Stimulated activated CD8-positive, alpha-beta memory T cell treated with anti-CD3 and anti-CD28 coated beads, Interleukin-15, amount 100 ng/mL, for 1 hour (primary cell): ENCODE results near the gene TDG.
"Not testable (repeated sequence)": the region's sequence is repeated elsewhere in the genome, so short reads cannot be mapped to it uniquely, and the experiment has no call there.

ENCODE experiments used
- DNase-seq: peaks from one replicate; pipeline ENCODE4 v3.0.0-alpha.2; 2020; ENCODE audit warnings: low read depth

The TDG gene

DNA sequence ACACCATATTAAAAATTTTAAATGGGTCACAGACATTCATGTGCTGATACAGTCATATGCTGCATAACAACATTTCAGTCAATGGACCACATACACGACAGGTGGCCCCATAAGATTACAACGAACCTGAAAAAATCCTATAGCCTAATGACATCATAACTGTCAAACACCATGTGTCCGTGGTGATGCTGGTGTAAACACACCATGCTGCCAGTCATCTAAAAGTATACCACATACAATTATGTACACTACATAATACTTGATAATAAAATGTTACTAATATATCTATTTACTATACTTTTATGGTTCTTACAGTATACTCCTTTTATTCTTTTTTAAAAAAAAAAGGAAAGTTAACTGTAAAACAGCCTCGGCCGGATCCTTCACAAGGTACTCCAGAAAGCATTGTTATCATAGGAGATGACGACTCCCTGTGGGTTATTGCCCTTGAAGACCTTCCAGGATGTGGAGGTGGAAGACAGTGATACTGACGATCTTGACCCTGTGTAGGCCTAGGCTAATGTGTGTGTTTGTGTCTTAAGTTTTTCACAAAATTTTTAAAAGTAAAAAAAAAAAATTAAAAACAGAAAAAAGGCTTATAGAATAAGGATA is 5.0 kb upstream of the TDG start:
- DNase-seq: no peak

DNA sequence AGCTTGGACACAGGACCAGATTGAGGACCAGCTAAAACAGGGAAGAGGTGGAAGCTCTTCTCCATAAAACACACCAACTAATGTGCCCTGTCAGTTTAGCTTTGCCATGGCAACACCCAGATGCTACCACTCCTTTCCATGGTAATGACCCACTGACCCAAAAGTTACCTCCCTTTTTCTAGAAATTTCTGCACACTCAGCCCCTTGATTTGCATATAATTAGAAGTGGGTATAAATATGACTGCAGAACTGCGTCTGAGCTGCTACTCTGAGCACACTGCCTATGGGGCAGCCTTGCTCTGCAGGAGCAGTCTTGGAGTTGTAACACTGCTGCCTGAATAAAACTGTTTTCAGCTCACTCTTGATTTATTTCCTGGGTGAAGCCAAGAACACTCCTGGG is 3.2 kb upstream of the TDG start:
- no peak for DNase-seq

DNA sequence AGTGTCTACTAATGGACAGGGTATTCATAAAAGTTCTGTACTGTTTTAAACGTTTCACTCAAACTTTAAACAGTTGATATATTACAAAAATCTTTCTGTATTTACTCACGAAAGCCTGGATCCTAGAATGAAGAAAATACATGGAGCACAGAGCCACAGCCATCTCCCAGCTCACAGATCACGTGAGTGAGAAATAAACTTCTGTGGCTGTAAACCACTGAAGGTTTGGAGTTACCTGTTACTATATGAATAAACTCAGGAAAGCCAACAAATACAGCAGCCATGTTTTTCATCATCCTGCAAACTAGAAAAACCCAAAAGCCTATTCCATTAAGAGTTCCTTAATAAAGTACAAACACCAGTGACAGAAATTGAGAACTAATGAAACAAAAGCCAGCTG is 867 bp upstream of the TDG start:
- no peak for DNase-seq

DNA sequence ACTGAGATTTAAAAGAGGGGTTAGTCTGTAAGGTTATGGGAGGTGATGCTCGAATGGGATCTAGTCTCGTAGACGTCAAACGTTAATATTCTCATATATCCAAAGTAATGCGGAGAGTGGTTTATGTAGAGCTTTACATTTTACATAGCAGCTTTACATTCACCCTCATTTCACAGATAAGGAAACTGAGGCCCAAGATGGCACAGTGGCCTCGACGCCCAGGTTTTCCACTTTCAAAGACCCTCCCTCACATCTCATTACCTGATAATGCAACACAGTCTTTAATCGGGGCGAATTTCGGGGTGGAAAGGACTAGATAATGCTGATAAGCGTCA is 450 bp upstream of the TDG start:
- no peak for DNase-seq

DNA sequence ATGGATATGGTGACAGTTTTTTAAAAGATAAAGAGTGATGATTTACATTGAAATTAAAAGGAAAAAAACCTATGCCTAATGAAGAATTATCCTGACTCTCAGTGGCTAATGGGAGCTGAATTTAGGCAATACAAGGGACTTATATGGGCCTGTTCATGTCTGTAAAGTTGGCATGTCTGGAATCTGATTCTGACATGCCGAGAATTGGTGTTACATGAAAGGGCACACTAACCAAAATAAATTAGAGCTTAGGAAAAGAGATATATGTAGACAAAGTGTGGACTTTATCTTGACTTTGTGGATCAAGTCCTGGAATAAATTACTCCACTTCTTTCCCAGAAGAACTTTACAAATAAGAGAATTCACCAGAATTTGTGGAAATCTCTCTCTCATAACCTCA is 1.1 kb downstream of the TDG start:
- no peak for DNase-seq

DNA sequence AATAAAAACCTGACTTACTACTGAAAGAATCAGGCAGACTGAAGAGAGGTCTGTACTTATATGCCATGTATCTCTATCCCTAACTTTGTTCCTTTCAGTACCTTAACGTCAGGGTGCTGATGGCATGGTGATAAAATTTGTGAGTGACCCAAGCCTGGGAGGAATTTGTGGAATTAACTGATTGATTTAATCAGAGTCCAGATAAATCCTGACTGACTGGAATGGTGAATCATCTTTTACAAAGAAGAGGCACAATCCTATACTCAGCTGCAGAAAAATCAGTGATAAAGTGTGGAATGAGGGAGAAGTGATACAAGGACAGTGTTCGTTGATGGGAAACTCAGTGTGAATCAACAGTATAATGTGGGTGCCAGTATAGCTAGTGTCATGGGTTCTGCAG is 3.7 kb downstream of the TDG start:
- no peak for DNase-seq

DNA sequence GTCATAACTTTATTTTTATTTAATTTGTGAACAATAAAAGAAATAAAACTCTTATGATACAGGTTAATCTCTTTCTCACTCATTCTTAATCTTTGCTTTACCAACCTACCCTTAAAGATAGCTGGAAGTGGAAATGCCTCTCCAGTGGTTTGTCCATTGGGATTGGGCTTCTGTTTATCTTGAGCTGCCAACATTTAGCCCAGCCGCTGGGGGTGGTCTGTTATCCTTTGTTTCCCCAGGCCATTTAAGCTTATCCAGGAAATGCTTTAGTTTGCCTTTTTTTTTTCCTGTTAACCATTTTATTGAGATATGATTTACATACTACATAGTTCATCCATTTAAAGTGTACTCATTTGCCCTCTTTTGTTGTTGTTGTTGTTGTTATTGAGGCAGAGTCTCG is 8.2 kb downstream of the TDG start:
- DNase-seq: no peak

DNA sequence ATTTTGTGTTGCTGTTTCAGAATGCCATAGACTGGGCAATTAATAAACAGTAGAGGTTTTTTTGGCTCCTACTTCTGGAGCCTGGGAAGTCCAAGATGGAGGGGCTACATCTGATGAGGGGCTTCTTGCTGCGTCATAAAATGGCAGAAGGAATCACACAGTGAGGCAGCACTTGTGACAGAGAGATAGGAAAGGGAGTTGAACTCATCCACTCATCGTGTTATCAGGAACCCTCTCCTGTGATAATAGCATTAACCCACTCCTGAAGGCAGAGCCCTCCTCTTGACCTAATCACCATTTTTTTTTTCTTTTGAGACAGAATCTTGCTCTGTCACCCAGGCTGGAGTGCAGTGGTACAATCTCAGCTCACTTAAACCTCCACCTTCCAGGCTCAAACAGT is 9.7 kb downstream of the TDG start:
- no peak for DNase-seq

DNA sequence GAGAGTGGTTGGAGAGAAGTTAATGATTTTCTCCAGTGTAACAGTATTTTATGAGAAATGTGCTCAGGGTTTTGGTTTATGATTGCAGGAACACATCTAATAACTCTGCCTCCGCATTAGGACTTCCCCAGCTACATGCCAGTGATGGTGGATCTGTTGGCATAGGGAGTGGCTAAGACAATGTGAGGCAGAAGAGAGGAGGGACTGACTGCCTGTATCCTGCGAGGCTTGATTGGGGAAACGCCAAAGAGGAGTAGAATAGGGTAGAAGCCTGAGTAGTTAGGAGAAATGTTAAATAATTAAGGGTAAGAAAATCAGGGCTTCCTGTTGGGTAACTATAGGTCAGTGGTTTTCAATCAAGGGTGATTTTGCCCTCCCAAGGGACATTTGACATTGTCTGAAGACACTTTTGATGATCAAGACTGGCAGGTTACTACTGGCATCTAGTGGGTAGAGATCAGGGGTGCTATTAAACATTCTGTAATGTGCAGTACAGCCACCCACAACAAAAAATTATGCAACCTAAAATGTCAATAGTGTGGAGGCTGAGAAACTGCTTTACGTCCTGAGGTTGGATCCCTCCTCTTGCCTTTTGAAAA is 12.8 kb downstream of the TDG start:
- DNase-seq: no peak

DNA sequence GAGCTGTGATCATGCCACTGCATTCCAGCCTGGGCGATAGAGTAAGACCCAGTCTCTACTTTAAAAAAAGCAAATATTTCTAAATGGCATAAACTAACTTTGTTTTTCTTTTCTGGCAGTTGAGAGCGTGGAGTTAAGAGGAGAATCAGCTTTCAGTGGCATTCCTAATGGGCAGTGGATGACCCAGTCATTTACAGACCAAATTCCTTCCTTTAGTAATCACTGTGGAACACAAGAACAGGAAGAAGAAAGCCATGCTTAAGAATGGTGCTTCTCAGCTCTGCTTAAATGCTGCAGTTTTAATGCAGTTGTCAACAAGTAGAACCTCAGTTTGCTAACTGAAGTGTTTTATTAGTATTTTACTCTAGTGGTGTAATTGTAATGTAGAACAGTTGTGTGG is 21.2 kb downstream of the TDG start:
- no peak for DNase-seq

DNA sequence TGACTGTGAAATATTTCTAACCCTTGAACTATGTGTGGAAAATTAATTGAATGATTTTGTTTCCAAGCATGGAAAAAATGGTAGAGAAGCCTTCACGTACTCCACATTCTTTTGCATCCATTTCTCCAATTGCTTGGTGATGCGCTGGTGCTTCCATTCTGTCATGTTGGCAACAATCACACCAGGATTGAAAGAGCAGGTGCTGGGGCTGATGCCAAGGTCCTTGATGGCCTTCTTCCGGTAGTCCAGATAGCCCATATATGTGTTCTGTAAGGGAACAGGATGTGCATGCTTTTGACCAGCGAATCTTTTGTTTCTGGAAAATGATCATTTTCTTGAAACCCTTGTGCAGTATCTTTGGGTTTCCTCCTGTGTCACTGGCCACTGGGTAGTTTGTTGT is 28.6 kb downstream of the TDG start:
- no peak for DNase-seq

DNA sequence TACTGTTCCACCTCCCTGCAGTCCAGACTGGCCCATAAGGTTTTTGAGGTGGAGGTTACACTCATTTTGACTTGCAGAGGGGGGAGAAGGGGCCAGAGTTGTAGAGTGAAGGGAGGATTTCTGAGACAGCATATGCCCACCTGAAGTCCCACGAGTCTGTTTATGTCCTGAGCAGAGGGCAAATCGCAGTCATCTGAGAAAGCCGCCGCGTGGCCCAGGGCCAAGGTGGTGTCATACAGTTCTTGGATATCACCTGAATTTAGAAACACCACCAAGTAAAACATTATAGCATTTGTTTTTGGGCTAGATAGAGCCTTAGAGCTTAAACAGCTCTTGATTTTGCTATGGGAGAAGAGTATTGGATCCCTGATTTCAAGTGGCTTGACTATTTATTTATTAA is 30.9 kb downstream of the TDG start:
- DNase-seq: no peak

DNA sequence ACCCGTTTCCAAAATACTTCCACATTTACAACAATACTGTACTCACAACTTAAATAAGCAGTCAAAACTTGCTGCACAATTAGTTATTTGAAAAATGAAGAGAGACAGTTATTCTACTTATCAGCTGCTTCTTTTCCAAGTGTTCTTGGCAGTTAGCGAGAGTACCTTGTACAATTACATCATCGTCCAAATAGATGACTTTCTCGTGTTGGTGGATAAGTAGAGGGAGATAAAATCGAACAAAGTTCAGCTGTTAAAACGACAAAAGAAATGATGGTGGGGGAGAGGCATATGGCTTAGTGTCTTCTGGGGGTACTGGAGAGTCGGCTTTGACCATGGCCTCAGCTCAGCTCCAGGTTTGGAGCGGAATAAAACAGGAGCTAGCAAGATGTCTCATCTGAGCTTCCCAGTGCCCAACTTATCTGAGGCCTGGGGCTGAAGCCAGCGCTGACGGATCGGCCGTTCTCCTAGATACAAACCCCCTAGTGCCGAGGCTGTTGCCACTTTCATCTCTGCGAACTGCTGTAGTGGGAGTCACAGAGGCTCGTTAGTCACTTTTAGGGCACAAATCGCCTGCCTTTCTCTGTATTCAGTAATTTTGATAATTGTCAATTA is 31.7 kb downstream of the TDG start:
- DNase-seq: no peak

DNA sequence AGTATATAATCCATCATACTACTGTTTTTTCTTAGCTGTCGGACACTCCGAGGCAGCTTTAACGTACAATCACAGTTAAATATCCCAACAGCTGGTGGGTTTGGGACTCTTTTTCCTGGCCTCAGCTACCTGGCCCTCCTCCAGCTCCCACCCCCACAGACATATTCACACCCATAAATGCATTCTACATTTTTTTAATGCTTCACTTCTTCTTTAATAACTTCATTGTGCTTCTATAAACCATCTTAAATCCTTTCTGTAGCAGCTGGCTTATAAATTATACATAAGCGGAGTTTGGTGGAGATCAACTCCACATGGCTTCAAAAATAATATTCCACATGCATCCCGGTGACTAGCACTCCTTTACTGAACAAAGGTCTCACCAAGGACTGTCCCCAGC is 33.3 kb downstream of the TDG start:
- DNase-seq: no peak

DNA sequence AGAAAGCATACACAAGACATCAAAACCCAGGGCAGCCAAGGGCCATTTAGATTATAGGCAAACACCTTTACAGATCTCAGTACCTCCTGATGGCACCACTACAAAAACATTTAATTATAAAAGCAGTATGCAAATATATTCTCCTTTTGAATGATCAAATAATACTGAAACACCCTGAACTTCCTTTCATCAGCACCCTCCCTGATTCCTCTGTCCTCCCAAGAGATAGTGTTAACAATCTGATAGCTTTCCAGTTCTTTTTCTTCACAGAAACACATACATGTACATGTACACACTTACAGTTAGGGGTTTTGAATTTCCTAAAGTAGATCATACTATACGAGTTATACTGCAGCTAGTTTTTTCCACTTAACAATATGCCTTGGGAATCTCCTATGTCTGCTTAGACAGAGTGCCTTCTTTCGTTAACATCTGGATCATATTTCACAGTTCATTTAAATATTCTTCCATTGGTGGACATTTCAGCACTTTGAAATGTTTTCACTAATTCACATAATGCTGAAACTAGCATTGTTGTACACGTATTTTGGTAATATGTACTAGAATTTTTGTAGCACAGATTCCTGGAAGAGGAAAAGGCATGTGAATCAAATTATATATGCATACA is 35.2 kb downstream of the TDG start:
- DNase-seq: no peak

DNA sequence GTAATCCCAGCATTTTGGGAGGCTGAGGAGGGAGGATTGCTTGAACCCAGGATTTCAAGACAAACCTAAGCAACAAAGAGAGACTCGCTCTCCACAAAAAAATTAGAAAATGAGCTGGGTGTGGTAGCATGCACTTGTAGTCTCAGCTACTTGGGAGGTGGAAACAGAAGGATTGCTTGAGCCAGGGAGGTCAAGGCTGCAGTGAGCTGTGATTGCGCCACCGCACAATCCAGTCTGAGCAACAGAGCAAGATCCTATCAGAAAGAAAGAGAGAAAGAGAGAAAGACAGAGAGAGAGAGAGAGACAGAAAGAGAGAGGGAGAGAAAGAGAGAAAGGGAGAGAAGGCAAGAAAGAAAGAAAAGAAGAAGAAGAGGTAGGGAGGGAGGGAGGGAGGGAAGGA is 37.0 kb downstream of the TDG start:
- DNase-seq: no peak

DNA sequence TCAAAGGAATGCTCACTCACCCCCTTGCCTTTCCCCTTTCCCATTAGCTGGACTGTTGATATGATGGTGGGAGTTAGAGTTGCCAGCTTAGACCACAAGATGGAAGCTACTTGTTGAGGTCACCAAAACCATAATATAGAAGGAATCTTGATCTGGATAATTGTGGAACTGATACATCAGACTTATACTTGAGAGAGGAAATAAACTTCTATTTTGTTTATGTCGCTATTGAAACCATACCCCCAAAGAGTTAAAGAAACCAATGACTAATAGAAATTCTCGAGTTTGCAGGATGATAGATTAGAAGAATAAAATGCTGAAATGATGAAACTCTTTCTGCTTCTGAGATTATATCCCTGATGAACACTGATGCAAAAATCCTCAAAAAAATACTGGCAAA is 37.9 kb downstream of the TDG start:
- no peak for DNase-seq

DNA sequence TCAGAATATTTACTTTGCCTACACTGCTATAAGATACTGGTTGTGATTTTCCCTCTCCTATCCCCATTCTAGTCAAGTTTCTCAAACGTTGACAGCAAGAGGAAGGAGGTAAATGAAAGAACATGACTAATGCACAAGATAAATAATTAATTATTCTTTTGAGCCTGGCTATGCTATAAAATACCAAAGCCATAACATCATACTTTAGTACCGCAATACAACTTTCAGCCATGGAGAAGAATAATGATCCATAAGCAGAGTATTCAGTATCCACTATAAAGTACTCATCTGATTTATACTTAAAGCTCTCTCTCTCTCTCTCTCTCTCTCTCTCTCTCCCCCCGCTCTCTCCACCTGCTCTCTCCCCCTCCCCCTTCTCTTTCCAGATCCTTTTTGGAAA is 41.3 kb downstream of the TDG start:
- DNase-seq: no peak

DNA sequence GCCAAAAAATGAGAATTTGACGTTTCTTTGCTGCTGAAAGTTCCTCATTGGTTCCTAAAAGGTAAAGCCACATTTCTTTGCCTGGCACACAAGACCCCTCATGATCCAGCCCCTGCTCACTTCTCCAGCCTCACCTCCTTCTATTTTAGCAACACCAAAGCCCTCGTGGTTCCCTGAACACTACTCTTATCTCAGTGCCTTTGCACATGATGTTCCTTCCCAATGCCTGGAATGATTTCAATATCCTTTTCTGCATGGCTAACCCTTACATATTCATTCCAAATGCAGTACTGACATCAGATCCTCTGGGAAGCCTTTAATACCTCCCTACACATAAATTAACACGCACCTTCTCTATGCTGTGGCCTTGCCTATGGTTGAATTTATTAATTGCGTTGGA is 44.4 kb downstream of the TDG start:
- no peak for DNase-seq

DNA sequence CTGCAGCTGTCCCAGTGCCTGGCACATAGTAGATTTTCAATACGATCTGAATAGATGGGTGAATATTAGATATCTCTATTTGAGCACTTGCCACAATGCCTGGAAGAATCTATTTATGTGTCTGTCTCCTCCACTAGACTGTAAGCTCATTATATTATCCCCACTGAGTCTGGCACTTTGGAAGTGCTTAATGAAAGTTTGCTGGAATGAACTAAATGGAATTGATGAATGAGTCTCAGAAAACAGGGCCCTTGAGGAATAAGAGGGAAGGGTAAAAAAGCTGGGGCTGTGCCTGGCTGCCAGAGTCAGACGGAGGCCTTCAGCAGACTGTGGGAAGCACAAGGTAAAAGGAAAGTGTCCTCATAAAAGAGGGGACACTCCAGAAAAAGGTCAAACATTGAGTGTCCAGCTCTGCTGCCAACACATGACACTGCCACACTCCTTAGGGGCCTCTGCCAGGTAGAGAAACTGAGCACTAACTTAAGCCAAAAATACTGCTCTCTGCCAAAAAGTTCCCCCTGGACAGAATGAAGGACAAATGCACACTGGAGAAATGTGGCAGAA is 45.0 kb downstream of the TDG start:
- DNase-seq: no peak

DNA sequence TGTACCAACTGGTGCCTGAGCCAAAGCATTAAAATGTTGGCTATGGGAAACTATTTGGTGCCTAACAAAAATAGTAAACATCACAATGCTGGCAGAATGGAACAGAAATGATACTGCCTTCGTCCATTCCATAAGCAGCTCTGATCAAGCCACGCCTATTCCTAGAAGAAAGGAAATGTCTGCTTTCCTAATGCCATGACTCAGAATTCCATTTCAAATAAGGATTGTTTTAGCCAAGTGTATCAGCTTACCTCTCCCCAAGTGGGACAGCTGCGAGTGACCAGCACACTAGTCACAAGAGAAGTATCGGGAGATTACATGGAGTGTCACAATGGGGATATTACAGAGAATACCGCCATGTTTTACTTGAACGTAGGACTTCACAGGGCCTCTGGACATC is 45.6 kb downstream of the TDG start:
- no peak for DNase-seq

DNA sequence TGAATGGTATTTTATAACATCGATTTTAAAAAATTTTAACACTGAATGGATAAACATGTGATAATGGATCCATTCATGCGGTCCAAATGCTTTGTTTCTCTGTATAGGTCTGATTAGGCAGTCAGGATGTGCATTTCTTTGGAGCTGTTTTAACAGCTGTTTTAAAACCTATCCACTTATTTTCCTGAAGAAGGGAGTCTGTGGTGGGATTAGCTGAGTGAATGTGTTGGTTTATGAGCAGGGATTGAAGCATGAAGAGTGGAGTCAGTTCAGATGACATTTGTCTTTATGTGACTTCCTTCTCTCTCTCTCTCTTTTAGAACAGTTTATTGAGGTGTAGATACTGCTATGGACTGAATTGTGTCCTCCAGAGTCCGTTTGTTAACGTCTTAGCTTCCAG is 46.7 kb downstream of the TDG start:
- no peak for DNase-seq

DNA sequence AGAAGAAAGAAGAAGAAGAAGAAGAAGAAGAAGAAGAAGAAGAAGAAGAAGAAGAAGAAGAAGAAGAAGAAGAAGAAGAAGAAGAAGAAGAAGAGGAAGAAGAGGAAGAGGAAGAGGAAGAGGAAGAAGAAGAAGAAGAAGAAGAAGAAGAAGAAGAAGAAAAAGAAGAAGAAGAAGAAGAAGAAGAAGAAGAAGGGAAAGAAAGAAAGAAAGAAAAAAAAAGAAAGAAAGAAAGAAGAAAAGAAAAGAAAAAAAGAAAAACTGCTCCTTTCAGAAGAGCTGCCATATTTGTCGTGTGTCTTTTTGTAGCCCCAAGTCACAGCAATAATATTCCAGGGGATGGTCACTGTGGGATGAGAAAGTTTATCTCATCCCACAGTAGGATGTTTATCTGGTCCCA is 56.2 kb downstream of the TDG start:
- not testable (repeated sequence) for DNase-seq

DNA sequence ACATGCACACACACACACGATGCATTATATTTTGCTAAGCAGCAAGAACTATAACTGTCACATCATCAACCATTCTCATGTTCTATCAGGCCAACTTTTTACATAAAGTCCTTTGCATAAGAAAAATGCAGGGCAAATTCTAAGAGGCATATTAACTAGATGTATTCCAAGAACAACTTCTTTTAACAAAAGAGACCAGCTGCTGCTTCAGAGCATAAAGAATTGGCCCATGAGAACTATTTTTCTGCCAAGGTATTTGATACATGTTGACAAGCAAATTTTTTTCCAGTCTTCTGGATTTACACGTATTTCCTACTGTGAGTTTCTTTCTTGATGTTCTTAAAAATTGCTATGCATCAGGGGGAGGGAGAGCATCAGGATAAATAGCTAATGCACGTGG is 57.1 kb downstream of the TDG start:
- DNase-seq: no peak
